GM12872 (cell line): ENCODE data around the gene RNF113B.

Experiments used
- TF ChIP-seq, protein P1 (sequence below): IDR thresholded peaks from 3 replicates; pipeline ENCODE4 v1.5.1; 2011; ENCODE audit warnings: low read depth, mild to moderate bottlenecking, low read length, moderate library complexity; ENCODE audit not compliant: insufficient read depth

Gene RNF113B

GRCh38 chr13:98144027-98144741 is 32.9 kb downstream of the RNF113B start:
- TF ChIP-seq, protein P1, sequence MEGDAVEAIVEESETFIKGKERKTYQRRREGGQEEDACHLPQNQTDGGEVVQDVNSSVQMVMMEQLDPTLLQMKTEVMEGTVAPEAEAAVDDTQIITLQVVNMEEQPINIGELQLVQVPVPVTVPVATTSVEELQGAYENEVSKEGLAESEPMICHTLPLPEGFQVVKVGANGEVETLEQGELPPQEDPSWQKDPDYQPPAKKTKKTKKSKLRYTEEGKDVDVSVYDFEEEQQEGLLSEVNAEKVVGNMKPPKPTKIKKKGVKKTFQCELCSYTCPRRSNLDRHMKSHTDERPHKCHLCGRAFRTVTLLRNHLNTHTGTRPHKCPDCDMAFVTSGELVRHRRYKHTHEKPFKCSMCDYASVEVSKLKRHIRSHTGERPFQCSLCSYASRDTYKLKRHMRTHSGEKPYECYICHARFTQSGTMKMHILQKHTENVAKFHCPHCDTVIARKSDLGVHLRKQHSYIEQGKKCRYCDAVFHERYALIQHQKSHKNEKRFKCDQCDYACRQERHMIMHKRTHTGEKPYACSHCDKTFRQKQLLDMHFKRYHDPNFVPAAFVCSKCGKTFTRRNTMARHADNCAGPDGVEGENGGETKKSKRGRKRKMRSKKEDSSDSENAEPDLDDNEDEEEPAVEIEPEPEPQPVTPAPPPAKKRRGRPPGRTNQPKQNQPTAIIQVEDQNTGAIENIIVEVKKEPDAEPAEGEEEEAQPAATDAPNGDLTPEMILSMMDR = no peak

GRCh38 chr13:98143601-98144026 is 33.5 kb downstream of the RNF113B start:
- TF ChIP-seq, protein P1 = no peak

GRCh38 chr13:98143157-98143553 is 33.9 kb downstream of the RNF113B start:
- TF ChIP-seq, protein P1 = no peak

- TF ChIP-seq, protein P1 = peak; percentile 15; the same call in 1 of the 3 replicates
Measured at GRCh38 chr13:98142380-98143156, 34.5 kb downstream of the RNF113B start, which contains the start of gene FARP1. TSS of gene FARP1 (plus strand) at chr13:98143094. CDS start at chr13:98213243, 70,149 bp downstream.

GRCh38 chr13:98141509-98142379 is 35.3 kb downstream of the RNF113B start:
- TF ChIP-seq, protein P1 = no peak

GRCh38 chr13:98141091-98141490 is 36.0 kb downstream of the RNF113B start:
- TF ChIP-seq, protein P1 = no peak
